Measurements from ENCODE around the gene C19orf67.
"Not testable (repeated sequence)": the region's sequence is repeated elsewhere in the genome, so short reads cannot be mapped to it uniquely, and the experiment has no call there.

Gene C19orf67

GRCh38 chr19:14054099-14054498 lies 31.5 kb downstream of the C19orf67 start:
- no peak for DNase-seq (ENCODE audit: low spot score)
- TF ChIP-seq CTCF (IDR thresholded peaks at IDR 0.05; ENCODE audit: extremely low read depth, missing control alignments), result no peak

- DNase-seq (ENCODE audit: low spot score), result peak; percentile 8
- no peak for TF ChIP-seq CTCF (IDR thresholded peaks at IDR 0.05; ENCODE audit: extremely low read depth, missing control alignments)
Observed at GRCh38 chr19:14053500-14053899, 32.1 kb downstream of the C19orf67 start.

GRCh38 chr19:14053032-14053431 lies 32.6 kb downstream of the C19orf67 start:
- TF ChIP-seq CTCF (IDR thresholded peaks at IDR 0.05; ENCODE audit: extremely low read depth, missing control alignments), result no peak
- DNase-seq (ENCODE audit: low spot score), result no peak

GRCh38 chr19:14052470-14052869 lies 33.1 kb downstream of the C19orf67 start:
- DNase-seq (ENCODE audit: low spot score), result no peak
- no peak for TF ChIP-seq CTCF (IDR thresholded peaks at IDR 0.05; ENCODE audit: extremely low read depth, missing control alignments)

- TF ChIP-seq CTCF (IDR thresholded peaks at IDR 0.05; ENCODE audit: extremely low read depth, missing control alignments), result no peak
Observed at GRCh38 chr19:14051980-14052379, 33.6 kb downstream of the C19orf67 start.

GRCh38 chr19:14050961-14051360 lies 34.6 kb downstream of the C19orf67 start:
- DNase-seq (ENCODE audit: low spot score), result not testable (repeated sequence)

More at GRCh38 chr19:14051980-14052379, 33.6 kb downstream of the C19orf67 start:
- no peak for DNase-seq (ENCODE audit: low spot score)

GRCh38 chr19:14050512-14050911 lies 35.1 kb downstream of the C19orf67 start:
- DNase-seq (ENCODE audit: low spot score), result no peak
- TF ChIP-seq CTCF (IDR thresholded peaks at IDR 0.05; ENCODE audit: extremely low read depth, missing control alignments), result no peak

- peak; percentile 74 for DNase-seq (ENCODE audit: low spot score)
- peak; percentile 90 for TF ChIP-seq CTCF (IDR thresholded peaks at IDR 0.05; ENCODE audit: extremely low read depth, missing control alignments)
Observed at GRCh38 chr19:14048443-14049153, 37.0 kb downstream of the C19orf67 start.

GRCh38 chr19:14047866-14048265 lies 37.7 kb downstream of the C19orf67 start:
- DNase-seq (ENCODE audit: low spot score), result not testable (repeated sequence)

Measured in GM20000 (cell line).